Measurements from ENCODE around the gene AGER.

DNA sequence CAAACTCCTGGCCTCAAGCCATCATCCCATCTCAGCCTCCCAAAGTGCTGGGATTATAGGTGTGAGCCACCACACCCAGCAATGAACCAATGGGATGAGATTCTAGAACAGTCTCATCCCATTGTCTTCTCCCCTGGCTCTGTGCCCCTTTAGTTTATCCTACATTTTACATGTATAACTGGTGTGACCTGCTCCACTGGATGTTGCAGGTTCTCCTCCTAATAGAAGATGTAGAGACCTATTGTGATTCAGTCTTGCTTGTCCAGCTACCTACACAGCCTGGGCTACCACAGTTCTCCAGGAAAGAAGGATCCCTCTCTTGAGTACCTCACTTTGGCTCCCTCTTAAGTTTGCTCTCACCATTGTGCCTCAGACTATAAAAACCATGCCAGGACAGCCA is 51.9 kb downstream of the AGER start:
- TF ChIP-seq POLR2A (IDR thresholded peaks at IDR 0.05) = no peak
- TF ChIP-seq, protein P1, sequence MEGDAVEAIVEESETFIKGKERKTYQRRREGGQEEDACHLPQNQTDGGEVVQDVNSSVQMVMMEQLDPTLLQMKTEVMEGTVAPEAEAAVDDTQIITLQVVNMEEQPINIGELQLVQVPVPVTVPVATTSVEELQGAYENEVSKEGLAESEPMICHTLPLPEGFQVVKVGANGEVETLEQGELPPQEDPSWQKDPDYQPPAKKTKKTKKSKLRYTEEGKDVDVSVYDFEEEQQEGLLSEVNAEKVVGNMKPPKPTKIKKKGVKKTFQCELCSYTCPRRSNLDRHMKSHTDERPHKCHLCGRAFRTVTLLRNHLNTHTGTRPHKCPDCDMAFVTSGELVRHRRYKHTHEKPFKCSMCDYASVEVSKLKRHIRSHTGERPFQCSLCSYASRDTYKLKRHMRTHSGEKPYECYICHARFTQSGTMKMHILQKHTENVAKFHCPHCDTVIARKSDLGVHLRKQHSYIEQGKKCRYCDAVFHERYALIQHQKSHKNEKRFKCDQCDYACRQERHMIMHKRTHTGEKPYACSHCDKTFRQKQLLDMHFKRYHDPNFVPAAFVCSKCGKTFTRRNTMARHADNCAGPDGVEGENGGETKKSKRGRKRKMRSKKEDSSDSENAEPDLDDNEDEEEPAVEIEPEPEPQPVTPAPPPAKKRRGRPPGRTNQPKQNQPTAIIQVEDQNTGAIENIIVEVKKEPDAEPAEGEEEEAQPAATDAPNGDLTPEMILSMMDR (IDR thresholded peaks at IDR 0.05) = no peak
